T-helper 9 cell (primary cell): ENCODE measurements around the gene EPG5.

Experiments used
- DNase-seq: peaks from one replicate; pipeline ENCODE4 v3.0.0-alpha.2; 2020

Gene EPG5

DNA sequence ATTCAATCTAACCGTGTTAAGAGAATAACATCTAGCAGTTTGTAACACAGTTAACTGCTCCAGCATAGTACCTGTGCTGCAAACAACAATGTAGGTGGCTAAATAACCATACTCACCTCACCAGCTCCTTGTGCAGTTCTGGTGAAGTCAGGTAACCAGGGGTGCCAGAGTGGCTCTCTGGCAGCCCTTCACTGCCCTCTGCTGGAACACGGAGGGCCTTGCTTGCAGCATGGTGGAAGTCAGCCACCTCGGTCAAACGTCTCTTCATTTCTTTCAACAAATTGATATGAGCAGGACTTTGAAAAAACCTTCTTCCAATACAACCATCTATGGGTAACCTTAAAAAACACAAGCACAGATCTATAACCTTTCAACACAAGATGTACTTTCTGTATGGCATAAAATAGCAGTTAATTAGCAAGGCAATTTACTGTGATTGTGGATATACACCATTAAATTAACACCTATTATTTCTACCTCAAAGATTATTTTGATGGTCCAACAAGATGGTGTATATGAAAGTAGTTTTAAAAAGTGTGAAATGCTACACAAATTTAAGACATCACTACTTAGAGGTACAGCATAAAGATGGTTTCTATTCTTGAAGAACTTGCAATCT is 56.6 kb downstream of the EPG5 start:
- DNase-seq: peak; percentile 52

DNA sequence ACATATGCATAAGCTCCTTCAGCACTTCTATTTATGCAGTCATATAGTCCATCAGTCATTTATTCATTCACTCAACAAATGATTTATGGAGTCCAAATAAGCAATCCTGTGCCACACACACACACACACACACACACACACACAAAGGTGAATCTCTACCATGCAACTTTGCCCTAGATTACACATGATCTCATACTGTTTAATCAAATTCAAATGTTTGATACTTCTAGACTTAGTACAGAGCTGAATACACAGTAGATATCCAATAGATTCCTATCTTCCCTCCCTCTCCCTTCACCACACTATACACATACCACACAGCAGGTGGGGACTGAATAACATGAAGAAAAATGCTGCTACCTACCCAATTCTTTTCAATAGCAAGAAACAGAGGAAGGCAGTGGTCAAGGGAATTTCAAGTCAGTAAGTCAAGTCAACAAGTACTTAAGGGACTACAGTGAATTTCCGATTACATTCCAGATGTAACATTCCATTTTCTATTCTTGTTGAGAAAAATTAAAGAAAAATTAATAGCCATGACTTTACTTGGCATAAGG is 65.4 kb downstream of the EPG5 start:
- no peak for DNase-seq

DNA sequence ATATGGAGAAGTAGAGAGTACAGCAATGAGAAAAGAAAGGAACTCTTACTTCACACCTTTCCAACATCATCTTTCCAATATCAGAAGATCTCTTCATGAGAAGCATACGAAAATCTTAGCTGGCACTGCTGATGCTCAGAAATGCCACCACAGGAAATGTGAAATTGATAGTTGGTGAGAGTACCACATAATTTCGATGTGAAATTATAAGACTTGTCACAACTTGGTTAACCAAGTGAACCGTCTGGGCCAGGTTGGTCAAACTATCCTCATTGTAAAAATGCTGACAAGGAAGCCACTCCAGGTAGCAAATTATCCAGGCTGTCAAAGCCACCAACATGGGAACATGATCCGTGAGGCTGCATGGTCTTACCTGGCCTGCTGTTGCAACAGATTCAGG is 66.5 kb downstream of the EPG5 start:
- DNase-seq: no peak

DNA sequence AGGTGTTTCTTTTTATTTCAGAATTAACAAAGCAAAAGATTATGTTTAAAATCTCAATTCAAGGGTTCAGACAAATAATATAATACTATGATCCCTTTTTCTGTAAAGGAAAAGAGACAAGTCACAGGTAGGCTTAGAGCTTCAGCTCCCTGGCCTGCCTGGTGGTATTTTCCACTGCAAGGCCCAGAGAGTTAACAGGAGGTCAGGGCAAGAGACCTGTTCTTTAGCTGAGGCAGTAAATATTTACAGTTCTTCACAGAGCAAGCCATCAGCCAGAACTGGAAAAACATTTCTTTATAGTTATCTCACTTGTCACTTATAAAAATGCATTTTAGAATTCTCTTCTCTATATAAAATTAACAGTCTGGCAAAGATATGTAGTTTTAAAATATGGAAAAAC is 70.1 kb downstream of the EPG5 start:
- DNase-seq: no peak

DNA sequence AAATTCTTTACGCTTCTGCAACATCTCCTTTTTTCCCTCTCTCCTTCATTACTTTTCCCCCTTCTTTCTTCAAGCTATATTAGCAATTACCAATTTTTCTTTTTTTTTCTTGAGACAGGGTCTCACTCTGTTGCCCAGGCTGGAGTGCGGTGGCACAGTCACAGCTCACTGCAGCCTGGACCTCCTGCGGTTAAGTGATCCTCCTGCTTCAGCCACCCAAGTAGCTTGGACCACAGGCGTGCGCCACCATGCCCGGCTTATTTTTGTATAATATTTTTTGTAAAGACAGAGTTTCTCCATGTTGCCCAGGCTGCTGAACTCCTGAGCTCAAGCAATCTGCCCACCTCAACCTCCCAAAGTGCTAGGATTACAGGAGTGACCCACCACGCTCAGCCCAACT is 70.7 kb downstream of the EPG5 start:
- DNase-seq: no peak

DNA sequence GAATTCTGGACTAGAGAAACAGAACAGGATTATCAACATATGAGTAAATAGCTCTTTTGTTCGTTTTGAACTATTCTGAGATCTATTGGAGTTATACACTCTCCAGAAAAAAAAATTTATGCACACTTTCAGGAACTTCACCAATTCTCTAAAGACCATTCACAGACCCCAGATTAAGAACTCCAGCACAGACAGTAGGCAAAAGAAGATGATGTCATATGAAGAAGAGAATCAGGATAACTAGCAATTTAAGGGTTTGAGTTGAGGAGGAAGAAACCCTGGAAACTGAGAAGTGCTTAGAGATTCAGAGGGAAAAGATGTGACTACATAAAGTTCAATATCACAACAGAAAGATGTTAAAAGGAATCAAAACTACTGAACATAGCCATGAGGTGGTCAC is 71.8 kb downstream of the EPG5 start:
- no peak for DNase-seq

DNA sequence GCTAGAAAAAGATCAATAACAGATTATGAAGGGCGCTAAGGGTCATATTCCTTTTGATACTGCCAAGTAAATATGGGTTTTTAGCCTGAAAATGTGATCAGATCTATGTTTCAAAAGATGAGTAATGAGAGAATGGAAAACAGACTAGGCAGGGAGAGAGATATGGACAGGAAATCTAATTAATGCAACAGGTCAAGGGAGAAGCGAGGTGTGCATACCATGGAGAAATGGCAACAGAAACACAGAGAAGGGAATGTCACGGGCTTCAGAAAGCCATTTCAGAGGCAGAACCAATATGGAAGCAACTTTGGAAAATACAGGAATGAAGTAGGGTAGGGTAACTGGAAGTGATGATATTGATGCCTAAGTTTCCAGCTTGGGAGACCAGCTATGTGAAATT is 72.3 kb downstream of the EPG5 start:
- no peak for DNase-seq

DNA sequence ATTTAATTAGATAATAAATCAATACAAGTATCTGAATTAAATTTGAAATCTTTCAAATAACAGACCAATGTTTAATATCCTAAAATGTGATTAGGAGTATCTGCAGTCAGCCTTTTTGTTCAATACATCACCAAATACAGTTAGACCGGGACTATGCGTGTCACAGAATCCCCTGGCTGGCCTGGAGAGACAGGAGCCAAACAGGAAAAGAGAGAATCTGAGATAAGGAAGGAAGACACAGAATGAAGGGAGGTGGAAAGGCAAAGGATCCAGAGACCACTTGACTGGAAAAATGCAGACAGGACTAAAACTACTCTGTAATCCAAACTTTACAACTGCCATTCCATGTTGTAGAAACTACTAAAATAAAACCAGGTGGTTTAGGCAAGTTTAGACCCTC is 75.3 kb downstream of the EPG5 start:
- DNase-seq: no peak

DNA sequence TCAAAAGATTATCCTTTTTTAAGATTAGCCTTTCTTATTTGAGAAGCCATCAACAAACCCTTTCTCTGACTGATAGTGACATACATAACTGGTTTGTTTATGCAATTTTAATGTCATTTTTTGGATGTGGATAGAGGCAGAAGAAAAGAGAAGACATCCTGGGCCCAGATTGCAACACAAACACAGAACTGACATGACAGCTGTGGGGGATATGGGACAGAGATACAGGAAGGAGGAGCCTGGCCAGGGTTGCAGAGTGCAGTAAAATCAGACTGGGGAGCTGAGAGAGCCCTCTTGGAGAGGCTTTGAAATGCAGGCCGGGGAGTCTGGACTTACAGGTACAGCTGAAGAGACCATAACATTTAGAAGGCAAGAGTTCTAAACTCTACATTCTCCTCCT is 76.5 kb downstream of the EPG5 start:
- DNase-seq: no peak

DNA sequence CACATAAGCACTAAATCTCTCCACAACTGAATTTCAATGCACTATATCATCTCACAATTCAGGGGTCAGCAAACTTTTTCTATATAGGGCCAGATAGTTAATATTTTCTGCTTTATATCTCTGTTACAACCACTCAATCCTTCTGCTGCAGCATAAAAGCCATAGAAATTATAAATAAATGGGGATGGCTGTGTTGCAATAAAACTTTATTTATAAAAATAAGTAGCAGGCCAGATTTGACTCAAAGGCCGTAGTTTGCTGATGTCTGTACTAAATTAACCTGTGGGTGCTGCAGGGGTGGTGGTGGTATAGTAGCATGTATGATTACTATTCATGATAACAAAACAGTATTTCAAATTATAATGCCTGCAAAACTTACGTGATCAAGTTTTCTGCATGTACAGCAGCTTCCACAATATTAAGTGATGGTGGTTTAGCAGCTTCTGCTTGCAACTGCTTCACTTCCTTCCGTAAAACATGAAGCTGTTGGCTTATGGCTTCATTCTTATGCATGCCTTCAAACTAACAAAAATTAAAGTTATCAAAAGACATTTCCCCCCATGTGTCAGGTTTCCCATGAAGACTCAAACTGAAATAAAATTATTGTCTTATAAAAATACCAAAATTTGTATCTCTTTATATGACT is 77.6 kb downstream of the EPG5 start:
- DNase-seq: no peak

DNA sequence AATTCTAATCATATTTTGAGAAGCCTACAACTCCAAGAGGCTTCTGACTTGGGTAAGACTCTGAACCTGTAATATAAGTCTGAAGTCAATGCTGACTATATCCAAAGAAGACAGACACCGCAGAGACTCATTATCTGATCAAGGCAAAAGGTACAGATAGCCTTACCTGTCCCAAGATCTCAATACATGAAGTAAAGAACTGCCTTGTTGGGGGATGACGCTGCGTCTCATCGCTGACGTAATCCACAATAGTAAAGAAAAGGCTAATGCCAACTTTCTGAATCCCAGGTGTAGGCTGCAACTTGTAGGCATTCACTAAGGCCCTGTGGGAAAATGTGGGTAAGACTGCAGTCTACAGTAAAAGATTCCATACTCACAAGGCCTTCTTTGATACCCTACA is 79.5 kb downstream of the EPG5 start:
- no peak for DNase-seq

DNA sequence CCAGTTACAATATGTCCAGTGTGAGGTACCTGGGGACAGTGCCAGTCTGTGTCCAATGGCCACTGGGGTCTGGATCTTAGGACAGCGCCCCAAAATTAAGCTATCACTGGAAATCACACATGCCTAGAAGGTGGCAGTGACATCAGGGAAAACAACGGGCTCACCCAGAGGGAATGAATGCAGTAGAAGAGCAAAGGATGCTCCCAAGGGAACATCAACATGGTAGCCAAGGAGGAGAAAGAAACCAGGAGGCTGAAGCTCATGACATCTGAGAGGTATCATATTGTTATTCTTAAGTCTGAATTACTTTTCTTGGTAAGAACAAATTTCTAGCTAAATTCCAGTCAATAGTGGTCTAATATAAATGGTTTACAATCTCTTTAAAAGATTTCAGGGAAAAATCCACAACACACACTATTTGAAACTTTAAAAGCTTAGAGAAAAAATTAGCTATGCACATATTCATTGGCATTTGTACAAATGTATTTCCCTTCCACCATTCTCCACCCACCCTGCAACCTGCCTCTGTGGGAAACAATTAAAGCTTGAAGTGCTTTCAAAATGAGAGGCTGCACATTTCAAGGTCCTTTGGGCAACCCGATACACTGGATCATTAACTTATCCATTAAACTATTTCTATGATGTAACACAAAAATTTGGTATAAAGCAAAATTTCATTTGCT is 86.1 kb downstream of the EPG5 start:
- no peak for DNase-seq

DNA sequence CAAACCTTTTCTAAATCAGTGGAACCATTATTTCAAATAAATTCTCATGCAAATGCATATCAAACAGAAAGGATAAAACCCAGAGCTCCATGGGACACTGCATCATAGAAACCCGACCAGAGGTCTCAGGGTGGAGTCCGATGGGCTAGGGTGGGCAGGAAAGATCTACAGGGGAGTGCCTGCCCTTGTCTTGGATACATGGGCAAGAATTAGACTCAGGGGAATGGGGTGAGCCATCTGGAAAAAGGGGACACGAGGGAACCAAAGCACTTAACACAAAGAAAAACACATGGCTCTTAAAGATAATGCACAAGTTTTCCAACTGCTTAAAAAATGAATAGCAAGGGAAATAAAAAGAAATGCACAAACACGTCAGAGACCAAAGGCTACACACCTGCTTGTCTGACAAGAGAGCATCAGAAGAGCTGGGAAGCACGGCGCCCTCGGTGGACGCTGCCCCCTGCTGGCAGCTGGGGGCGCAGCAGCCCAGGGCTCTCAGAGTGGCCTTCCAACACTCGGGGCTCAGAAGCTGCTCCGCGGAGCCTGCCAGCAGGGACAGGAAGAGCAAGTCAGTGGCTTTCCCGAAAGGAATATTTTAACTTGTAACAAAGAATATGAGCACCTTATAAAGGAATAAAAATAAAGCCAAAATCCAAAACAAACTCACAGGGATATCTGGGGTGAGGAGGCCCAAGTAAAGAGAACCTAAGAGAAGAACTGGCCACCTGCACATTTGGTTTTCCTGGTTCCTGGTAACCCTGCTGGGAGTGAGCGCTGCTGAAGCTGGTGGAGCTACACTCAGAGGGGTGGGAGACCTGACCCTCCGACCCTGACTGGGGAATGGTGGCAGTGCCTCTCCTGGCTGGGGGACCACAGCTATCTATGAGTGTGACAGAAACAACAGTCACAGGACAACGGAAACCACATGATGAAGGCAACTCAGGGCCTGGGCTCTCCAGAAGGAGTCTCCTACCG is 87.2 kb downstream of the EPG5 start:
- peak; percentile 66 for DNase-seq

DNA sequence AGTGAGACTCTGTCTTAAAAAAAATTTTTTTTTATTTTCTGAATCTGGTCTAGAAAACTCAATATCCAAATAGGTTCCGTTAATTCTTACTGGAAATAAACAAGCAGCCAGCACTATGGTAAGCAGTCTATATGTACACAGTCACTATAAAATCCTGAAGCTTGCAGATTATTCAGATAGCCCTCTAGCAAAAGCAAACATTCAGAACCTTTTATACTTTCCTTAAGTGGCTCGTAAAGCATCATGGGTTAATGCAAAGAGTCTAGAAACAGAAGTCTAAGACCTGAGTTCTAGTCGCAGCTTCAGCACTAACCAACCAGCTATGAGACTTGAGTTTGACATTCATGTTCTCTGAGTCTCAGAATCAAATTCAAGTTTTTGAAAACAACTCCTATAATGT is 89.7 kb downstream of the EPG5 start:
- DNase-seq: no peak

DNA sequence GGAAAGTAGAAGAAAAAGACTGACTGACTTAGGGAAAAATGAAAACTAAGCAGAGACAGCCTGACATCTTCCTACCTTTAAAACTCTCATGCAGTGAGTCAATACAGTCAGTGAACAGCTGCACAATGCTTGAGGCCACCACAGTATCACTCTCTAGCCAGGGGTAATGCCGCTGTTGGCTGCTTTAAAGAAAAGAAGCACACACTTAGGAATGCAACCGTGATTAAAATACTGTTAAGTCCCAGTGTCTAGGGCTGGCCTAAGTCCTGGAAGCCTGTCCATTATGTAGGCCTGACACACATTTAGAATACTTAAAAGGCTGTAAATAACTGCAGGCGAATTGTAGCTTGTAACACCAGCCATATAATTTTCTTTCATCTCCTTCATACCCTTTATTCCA is 91.0 kb downstream of the EPG5 start:
- DNase-seq: no peak

DNA sequence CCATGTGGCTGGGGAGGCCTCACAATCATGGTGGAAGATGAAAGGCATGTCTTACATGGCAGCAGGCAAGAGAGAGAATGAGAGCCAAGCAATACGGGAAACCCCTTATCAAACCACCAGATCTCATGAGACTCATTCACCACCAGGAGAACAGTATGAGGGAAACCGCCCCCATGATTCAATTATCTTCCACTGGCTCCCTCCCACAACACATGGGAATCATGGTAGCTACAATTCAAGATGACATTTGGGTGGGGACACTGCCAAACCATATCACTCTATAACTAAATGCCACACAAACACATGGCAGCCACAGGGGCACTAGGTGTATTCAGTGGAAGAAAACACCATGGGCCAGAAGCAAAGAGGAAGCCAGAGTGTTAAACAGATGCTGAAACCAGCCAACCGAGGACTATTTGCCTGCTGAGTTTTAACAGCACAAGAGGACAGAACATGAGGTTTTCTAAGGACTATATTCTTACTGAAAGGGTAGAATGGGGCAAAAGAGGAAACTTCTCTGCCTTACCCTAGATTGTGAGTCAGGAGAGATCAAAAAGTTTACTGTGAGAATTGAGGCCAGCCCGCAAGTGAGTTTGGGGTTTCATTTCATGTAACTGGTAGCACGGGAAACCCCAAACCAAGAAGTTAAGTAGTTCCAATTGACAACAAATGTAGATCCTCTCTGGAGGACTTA is 92.5 kb downstream of the EPG5 start:
- DNase-seq: peak; percentile 25

DNA sequence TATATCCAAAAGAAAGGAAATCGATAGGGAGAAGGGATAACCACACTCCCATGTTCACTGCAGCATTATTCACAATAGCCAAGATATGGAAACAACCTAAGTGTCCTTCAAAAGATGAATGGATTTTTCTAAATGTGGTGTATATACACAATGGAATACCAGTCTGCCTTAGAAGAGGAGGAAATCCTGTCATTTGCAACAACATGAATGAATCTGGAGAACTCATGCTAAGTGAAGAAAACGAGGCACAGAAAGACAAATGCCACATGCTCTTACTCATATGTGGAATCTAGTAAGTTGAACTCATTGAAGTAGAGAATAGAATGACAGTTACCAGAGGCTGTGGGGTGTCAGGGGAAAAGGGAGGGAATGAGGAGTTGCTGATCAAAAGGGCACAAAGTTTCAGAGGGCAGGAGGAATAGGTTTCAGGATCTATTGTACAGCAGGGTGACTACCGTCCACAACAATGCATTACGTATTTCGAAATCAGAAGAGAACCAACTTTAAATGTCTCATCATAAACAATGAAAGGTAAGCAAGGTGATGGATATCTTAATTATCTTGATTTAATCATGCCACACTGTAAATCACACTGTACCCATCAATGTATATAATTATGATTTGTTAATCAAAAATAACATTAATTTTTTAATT is 95.6 kb downstream of the EPG5 start:
- DNase-seq: no peak

DNA sequence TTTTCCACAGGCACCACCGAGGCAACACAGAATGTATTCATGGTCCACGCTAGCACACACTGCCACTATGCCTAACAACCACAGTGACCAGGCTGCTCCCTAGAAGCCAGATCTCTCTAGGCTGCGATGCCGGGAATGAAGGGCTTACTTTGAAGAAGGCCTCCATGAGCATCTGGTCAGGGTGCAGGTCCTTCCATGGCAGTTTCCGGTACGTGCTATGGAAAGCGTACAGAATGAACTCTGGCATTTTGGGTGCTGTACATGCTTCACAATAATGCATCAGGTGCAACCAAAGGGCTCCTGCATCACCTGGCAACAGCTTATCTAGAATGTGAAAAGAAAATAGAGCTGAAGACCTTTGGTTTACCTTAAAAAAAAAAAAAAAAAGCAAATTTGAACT is 96.7 kb downstream of the EPG5 start:
- no peak for DNase-seq

DNA sequence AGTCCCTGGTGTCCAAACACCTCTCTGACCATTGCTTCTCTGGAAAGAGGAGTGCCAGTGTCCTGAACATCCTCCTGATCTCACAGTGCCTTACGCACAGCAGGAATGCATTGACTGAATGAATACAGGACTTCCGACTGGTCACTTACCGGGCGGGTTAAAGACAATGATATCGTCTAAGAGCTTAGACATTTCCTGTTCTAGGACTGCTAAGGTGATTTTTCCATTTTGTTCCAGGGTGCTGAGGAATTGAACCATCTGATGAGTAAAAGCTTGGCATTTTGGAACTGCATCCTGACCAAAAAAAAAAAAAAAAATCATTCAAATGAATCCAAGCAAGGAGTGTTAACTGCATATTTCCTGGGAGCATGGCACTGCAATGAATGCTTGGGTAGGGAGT is 101.7 kb downstream of the EPG5 start:
- DNase-seq: no peak

DNA sequence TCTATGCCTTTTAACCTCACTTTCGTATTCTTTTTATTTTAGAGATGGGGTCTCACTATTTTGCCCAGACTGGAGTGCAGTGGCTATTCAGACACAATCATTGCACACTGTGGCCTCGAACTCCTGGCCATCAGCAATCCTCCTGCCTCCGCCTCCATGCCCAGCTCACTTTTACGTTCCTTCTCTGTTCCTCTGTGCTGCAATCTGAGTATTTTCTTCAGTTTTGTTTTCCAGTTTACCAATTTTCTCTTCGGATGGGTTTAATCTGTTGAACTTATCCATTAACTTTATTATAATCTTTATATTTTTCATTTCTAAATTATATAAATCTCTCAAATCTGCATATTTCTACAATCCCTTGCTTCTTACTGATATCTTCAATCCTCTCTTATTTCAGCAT is 103.0 kb downstream of the EPG5 start:
- DNase-seq: no peak

DNA sequence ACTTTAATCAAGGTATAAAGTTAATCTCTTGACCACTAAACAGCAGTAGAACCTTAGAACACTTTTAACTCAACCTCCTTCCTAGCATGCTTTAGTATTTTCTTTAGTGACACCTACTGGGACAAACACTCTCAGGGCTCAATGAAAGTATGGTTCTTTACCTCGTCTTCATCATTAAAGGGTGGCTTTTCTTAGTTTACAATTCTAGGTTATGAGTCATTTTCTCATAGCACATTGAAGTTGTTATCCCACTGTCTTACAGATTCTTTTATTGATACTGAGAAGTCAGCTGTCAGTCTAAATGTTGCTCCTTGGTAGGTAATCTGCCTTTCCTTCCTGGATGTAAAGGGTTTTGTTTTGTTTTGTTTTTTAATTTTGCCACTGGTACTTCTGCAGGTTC is 103.7 kb downstream of the EPG5 start:
- no peak for DNase-seq

DNA sequence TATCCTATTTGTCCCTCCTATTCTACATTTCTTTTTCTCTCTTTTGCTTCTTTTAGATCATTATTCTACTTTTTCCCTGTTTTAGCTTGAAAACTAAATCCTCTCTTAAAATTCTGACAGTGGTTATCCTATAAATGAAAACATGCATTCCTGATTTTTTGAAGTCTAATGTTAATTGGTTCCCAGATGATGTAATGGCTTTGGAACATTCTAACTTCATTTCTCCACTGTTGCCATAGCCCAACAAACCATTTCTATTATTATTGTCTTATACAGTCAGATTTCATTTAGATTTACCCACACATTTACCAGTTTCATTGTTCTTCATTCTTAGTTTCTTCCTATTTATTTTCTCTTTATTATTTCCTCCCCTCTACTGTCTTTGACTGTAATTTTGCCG is 105.2 kb downstream of the EPG5 start:
- DNase-seq: no peak
